ENCODE data around the gene GCNA.

DNA sequence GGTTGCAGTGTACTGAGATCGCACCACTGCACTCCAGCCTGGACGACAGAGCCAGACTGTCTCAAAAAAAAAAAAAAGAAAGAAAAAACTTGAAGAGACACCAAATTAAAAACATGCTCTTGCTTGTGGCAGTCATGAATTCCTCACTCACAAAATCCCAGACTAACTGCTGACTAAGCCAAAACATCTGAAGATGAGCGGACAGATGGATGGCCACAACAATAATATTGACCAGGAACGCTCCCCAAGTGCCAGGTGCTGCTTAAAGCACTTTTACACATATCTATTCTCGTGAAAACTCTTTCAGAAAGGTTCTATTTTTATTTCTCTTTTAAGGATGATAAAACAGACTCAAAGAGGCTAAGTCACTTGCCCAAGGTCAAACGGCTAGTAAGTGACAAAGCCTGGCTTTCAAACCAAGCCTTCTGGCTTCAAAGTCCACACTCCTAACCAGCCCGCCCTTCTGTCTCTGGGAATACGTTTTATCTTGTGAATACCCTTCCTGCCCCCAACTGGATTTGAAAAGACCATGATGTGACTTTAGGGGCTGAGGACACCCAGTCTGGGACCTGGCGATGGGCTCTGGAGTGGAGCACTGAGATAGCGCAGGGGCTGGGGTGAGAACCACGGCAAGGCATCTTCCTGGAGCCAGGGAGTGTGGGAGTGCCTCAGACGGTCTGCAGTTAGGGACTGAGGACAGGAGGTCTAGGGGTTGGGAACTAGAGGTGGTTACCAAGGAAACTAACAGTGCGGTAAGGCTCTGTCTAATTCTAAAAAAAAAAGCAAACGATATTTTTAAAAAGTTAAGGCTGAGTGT, 49.6 kb downstream of the GCNA start:
- TF ChIP-seq, protein P1, sequence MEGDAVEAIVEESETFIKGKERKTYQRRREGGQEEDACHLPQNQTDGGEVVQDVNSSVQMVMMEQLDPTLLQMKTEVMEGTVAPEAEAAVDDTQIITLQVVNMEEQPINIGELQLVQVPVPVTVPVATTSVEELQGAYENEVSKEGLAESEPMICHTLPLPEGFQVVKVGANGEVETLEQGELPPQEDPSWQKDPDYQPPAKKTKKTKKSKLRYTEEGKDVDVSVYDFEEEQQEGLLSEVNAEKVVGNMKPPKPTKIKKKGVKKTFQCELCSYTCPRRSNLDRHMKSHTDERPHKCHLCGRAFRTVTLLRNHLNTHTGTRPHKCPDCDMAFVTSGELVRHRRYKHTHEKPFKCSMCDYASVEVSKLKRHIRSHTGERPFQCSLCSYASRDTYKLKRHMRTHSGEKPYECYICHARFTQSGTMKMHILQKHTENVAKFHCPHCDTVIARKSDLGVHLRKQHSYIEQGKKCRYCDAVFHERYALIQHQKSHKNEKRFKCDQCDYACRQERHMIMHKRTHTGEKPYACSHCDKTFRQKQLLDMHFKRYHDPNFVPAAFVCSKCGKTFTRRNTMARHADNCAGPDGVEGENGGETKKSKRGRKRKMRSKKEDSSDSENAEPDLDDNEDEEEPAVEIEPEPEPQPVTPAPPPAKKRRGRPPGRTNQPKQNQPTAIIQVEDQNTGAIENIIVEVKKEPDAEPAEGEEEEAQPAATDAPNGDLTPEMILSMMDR (IDR thresholded peaks at IDR 0.05), result no peak
- TF ChIP-seq POLR2A (IDR thresholded peaks at IDR 0.05), result no peak
